Osteoblast (primary cell): ENCODE results near the gene ATRN. TPM values are rescaled to one million over a fixed set of nuclear protein-coding genes. Genes with fewer than 3 reads are reported as not detected.
A peak's percentile ranks its signal among the peaks of the same experiment; 100 is the strongest.

ENCODE experiments used
- DNase-seq: peaks from one replicate; pipeline ENCODE4 v3.0.0; 2011; ENCODE audit warnings: low spot score, mixed read lengths; ENCODE audit not compliant: insufficient read length; ENCODE audit errors: missing footprints
- H2AFZ ChIP-seq: 2 replicates; pipeline ENCODE4 v1.6.0; 2011; ENCODE audit warnings: mild to moderate bottlenecking, low read length
- H3K27ac ChIP-seq: 2 replicates; pipeline ENCODE4 v1.5.1; 2011; ENCODE audit warnings: mild to moderate bottlenecking, low read depth, low read length, moderate library complexity
- H3K27me3 ChIP-seq: 2 replicates; pipeline ENCODE4 v1.6.0; 2012; ENCODE audit warnings: mild to moderate bottlenecking, control low read depth, inconsistent platforms, low read length, moderate library complexity; ENCODE audit not compliant: insufficient read depth
- H3K36me3 ChIP-seq: 2 replicates; pipeline ENCODE4 v1.5.1; 2011; ENCODE audit warnings: mild to moderate bottlenecking, low read length, control low read depth, moderate library complexity; ENCODE audit not compliant: insufficient read depth
- H3K4me1 ChIP-seq: 2 replicates; pipeline ENCODE4 v1.5.1; 2011; ENCODE audit warnings: mild to moderate bottlenecking, low read length, control low read depth, moderate library complexity; ENCODE audit not compliant: insufficient read depth
- H3K4me2 ChIP-seq: 2 replicates; pipeline ENCODE4 v1.6.0; 2011; ENCODE audit warnings: mild to moderate bottlenecking, low read length; ENCODE audit not compliant: insufficient read depth
- H3K4me3 ChIP-seq: fragments of 200-600 bp; sonication (generic); 3 replicates; pipeline ENCODE4 v1.5.1; 2012; ENCODE audit warnings: mild to moderate bottlenecking, low read length, inconsistent platforms; ENCODE audit not compliant: insufficient read depth
- H3K79me2 ChIP-seq: 2 replicates; pipeline ENCODE4 v1.6.0; 2012; ENCODE audit warnings: mild to moderate bottlenecking, low read length, control low read depth, inconsistent platforms; ENCODE audit not compliant: insufficient read depth
- H3K9me3 ChIP-seq: 2 replicates; pipeline ENCODE4 v1.5.1; 2011; ENCODE audit warnings: low read depth, low read length, control low read depth
- H4K20me1 ChIP-seq: 2 replicates; pipeline ENCODE4 v1.6.0; 2012; ENCODE audit warnings: mild to moderate bottlenecking, low read length, control low read depth; ENCODE audit not compliant: insufficient read depth
- CTCF ChIP-seq: IDR thresholded peaks from 2 replicates; pipeline ENCODE4 v1.5.1; 2011; ENCODE audit warnings: mild to moderate bottlenecking, low read depth, low read length, moderate library complexity; ENCODE audit errors: extremely low read depth
- total RNA-seq: library from RNA; depleted of rRNA; stranded (reverse); fragments of >200 nt; gene quantifications from 2 replicates; pipeline ENCODE4 v1.2.3, GENCODE V29; 2012

ATRN gene
- total RNA-seq, 1 donor: 48.1 TPM

GRCh38 chr20:3685341-3685740 lies 214.5 kb downstream of the ATRN start:
- Histone ChIP-seq H3K36me3 (no peaks in the 10 kb centered on the region), H3K4me2 (no peak overlapping the region), H3K4me3 (no peak overlapping the region), H3K9me3 (no peaks in the 10 kb centered on the region), H3K27me3 (peaks cover 11% of the 10 kb centered on the region), H4K20me1 (no peaks in the 10 kb centered on the region), H3K27ac (no peak overlapping the region), H3K4me1 (peaks cover 19% of the 10 kb centered on the region), H2AFZ (peak overlapping the region; percentile 5), H3K79me2 (no peaks in the 10 kb centered on the region)
- TF ChIP-seq CTCF: no peak
- no peak for DNase-seq

DNA sequence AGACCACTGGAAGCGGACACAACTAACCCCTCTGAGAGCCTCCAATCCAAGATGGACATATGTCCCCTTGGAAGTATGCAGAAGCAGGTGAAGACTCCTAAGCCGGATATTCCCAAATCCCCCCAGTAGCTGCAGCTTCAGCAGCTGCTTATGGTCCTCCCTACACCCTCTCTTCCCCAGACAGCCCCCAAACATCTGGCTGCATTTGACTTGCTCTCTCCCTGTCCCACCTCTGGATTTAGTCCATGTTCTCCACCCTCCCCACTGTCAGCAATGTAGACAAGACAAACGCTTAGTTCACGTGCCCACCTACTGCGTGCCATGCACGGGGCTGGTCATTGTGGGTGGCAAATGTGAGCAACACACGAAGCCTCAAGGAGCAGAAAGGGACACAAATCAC lies 215.6 kb downstream of the ATRN start:
- peaks cover 13% of the 10 kb centered on the region for H3K4me1 ChIP-seq
- H3K36me3 ChIP-seq: no peaks in the 10 kb centered on the region
- peaks cover 8% of the 10 kb centered on the region for H3K27me3 ChIP-seq
- no peak overlapping the region for H2AFZ ChIP-seq
- peak overlapping the region; percentile 75 for H3K4me2 ChIP-seq
- no peak for DNase-seq
- no peak for TF ChIP-seq CTCF
- no peaks in the 10 kb centered on the region for H4K20me1 ChIP-seq
- H3K27ac ChIP-seq: peak overlapping the region; percentile 30
- H3K9me3 ChIP-seq: no peaks in the 10 kb centered on the region
- H3K79me2 ChIP-seq: no peaks in the 10 kb centered on the region
- H3K4me3 ChIP-seq: peak overlapping the region; percentile 8

DNA sequence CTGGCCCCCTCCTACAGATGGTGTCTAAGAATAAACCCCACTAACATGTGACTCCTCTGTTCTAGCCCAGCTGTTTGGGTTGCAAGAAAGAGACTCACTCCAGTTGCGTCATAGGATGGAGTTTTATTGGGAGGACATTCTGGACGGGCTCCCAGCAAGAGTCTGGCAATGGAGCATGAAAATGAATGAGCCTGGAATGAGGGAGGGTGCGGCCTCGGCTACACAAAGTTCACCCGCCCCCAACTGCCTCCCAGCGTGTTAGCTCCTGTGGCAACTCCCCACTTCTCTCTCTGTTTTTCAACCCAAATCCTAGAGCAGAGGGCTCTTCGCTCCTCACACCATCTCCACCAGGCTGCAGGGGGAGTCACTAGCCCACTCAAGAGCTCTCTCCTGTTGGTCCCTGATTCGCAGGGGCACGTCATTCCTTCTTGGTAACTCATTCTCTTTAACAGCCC lies 216.1 kb downstream of the ATRN start:
- Histone ChIP-seq H4K20me1 (no peaks in the 10 kb centered on the region), H3K79me2 (no peaks in the 10 kb centered on the region), H3K4me2 (peak overlapping the region; percentile 75), H3K36me3 (no peaks in the 10 kb centered on the region), H3K4me1 (peaks cover 13% of the 10 kb centered on the region), H3K4me3 (peak overlapping the region; percentile 51), H3K9me3 (no peaks in the 10 kb centered on the region), H2AFZ (peak overlapping the region; percentile 95), H3K27ac (peak overlapping the region; percentile 56), H3K27me3 (peaks cover 5% of the 10 kb centered on the region)
- no peak for TF ChIP-seq CTCF
- DNase-seq: peak; percentile 100

DNA sequence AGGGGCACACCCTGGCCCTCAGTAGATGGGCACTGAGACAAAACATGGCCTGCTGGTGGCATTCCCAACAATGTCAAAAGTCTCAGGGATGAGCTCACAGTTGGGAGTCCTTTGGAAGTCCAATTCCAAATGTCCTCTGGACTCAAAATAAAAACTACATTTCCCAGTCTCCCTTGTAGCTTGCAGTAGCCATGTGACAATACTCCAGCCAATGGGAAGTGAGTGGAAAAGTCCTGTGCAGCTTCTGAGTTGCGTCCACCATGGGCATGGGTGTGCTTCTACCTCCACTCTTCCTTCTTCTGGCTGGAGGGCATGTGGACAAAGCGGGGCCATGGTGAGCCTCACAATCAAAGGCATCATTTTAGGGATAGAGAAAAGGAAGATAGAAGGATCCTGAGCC lies 216.8 kb downstream of the ATRN start:
- H2AFZ ChIP-seq: peak overlapping the region; percentile 95
- no peak for TF ChIP-seq CTCF
- no peaks in the 10 kb centered on the region for H3K79me2 ChIP-seq
- no peaks in the 10 kb centered on the region for H3K36me3 ChIP-seq
- H3K4me2 ChIP-seq: no peak overlapping the region
- no peaks in the 10 kb centered on the region for H4K20me1 ChIP-seq
- no peaks in the 10 kb centered on the region for H3K27me3 ChIP-seq
- DNase-seq: peak; percentile 98
- no peaks in the 10 kb centered on the region for H3K9me3 ChIP-seq
- no peak overlapping the region for H3K27ac ChIP-seq
- no peak overlapping the region for H3K4me3 ChIP-seq
- H3K4me1 ChIP-seq: peaks cover 13% of the 10 kb centered on the region
